A549 (cell line): ENCODE measurements around the gene CDC42EP4. TPM values are rescaled to one million over a fixed set of nuclear protein-coding genes. Genes with fewer than 3 reads are reported as not detected.

Experiments
- ATAC-seq, 2 experiments: fragments of 200-7000 bp in 1 of 2; fragments of >200 bp in 1 of 2; cut with Nextera tagmentation in 1 of 2; cut with Tn5 transposase in 1 of 2; 3 replicates each; pipeline versions ENCODE4 v1.8.0 to v1.9.1; 2018 to 2020; ENCODE audit warnings: mild to moderate bottlenecking in 1 of 2, moderate library complexity in 1 of 2
- CTCF ChIA-PET: fragments of 300-600 bp; sonication (Branson Sonifier 250); formaldehyde crosslinking; extraction: SDS; loops from one replicate; lab custom pipeline; 2021; ENCODE audit warnings: antibody characterized with exemption, inconsistent platforms; lab: Yijun Ruan, JAX
- POLR2A ChIA-PET: fragments of 350-600 bp; formaldehyde crosslinking; extraction: SDS; loops from one replicate; lab custom pipeline; 2021; ENCODE audit warnings: antibody characterized with exemption, inconsistent platforms; lab: Yijun Ruan, JAX
- DNase-seq, 2 experiments: peaks; one replicate each; pipeline versions ENCODE4 v3.0.0 to v3.0.0-alpha.2; 2011 to 2016; ENCODE audit warnings: low read depth in 1 of 2, low spot score in 1 of 2
- FAIRE-seq: peaks from 2 replicates; lab custom pipeline; 2011; peaks lifted over from hg19 to GRCh38; lab: Jason Lieb, UNC
- H3K27ac ChIP-seq, 2 experiments: fragments of >200 bp; sonication (Bioruptor Twin); formaldehyde crosslinking; 3 replicates each; pipeline ENCODE4 v1.5.1; 2016 to 2017
- H3K4me1 ChIP-seq: fragments of >200 bp; sonication (Bioruptor Twin); formaldehyde crosslinking; 3 replicates; pipeline ENCODE4 v1.6.1; 2016
- H3K4me2 ChIP-seq: fragments of >200 bp; sonication (Bioruptor Twin); formaldehyde crosslinking; 3 replicates; pipeline ENCODE4 v1.6.1; 2016
- H3K4me3 ChIP-seq: fragments of >200 bp; sonication (Bioruptor Twin); formaldehyde crosslinking; 3 replicates; pipeline ENCODE4 v1.5.1; 2016
- H3K9me3 ChIP-seq: fragments of >200 bp; sonication (Bioruptor Twin); formaldehyde crosslinking; 3 replicates; pipeline ENCODE4 v1.6.1; 2016
- ATOH8 ChIP-seq: fragments of 250-450 bp; sonication (Bioruptor Pico); IDR thresholded peaks from 2 replicates; pipeline ENCODE4 v1.5.0; 2020; ENCODE audit warnings: low read depth, mild to moderate bottlenecking, moderate library complexity
- BHLHE40 ChIP-seq: IDR thresholded peaks from 2 replicates; pipeline ENCODE4 v1.6.1; 2012; ENCODE audit warnings: low read depth, low read length, inconsistent platforms
- CBX8 ChIP-seq: fragments of 200-600 bp; sonication (generic); IDR thresholded peaks from 2 replicates; pipeline ENCODE4 v1.6.1; 2016
- CHD4 ChIP-seq: fragments of 200-600 bp; sonication (generic); IDR thresholded peaks from 2 replicates; pipeline ENCODE4 v1.6.1; 2016; ENCODE audit warnings: antibody characterized with exemption, mild to moderate bottlenecking, borderline replicate concordance
- EHF ChIP-seq: fragments of 250-450 bp; sonication (Bioruptor Pico); IDR thresholded peaks from 2 replicates; pipeline ENCODE4 v1.5.0; 2020; ENCODE audit warnings: mild to moderate bottlenecking
- EP300 ChIP-seq, 2 experiments: fragments of >200 bp; sonication (Bioruptor Twin); formaldehyde crosslinking; IDR thresholded peaks; 2 replicates in 1 of 2; 3 replicates in 1 of 2; pipeline ENCODE4 v1.6.1; 2016 to 2017
- FOSL2 ChIP-seq, 2 experiments: fragments of 450-650 bp in 1 of 2; fragments of >200 bp in 1 of 2; sonication (Bioruptor Twin) in 1 of 2; formaldehyde crosslinking; IDR thresholded peaks; 2 replicates each; pipeline versions ENCODE4 v1.5.0 to v1.6.1; 2016 to 2020; ENCODE audit warnings: mild to moderate bottlenecking in 1 of 2, moderate library complexity in 1 of 2
- HEYL ChIP-seq: fragments of 250-450 bp; sonication (Bioruptor Pico); IDR thresholded peaks from 2 replicates; pipeline ENCODE4 v1.8.0; 2021; ENCODE audit warnings: mild to moderate bottlenecking, moderate library complexity
- HOXB13 ChIP-seq: fragments of 250-450 bp; sonication (Bioruptor Pico); IDR thresholded peaks from 2 replicates; pipeline ENCODE4 v1.5.0; 2020; ENCODE audit warnings: low read depth, mild to moderate bottlenecking, moderate library complexity
- HOXB5 ChIP-seq: fragments of 250-450 bp; sonication (Bioruptor Pico); IDR thresholded peaks from 2 replicates; pipeline ENCODE4 v1.5.0; 2020; ENCODE audit warnings: mild to moderate bottlenecking, moderate library complexity
- JUNB ChIP-seq: fragments of >200 bp; sonication (Bioruptor Twin); formaldehyde crosslinking; IDR thresholded peaks from 2 replicates; pipeline ENCODE4 v1.6.1; 2016
- KDM1A ChIP-seq: fragments of 200-600 bp; sonication (generic); IDR thresholded peaks from 2 replicates; pipeline ENCODE4 v1.6.1; 2016; ENCODE audit warnings: low read depth, mild to moderate bottlenecking
- KDM5A ChIP-seq: fragments of 200-600 bp; sonication (generic); IDR thresholded peaks from 2 replicates; pipeline ENCODE4 v1.6.1; 2016; ENCODE audit warnings: antibody characterized with exemption, mild to moderate bottlenecking
- MAX ChIP-seq: IDR thresholded peaks from 2 replicates; pipeline ENCODE4 v1.6.1; 2012
- NFE2L2 ChIP-seq: fragments of 150-350 bp; conservative IDR thresholded peaks from 2 replicates; pipeline ENCODE4 v1.6.1; 2014; ENCODE audit warnings: low read length
- NPAS2 ChIP-seq: fragments of 250-450 bp; sonication (Bioruptor Pico); IDR thresholded peaks from 2 replicates; pipeline ENCODE4 v1.8.0; 2022; ENCODE audit warnings: mild to moderate bottlenecking, moderate library complexity, borderline replicate concordance
- NR3C1 ChIP-seq: fragments of >200 bp; sonication (Bioruptor Twin); formaldehyde crosslinking; IDR thresholded peaks from 3 replicates; pipeline ENCODE4 v1.6.1; 2017
- RAD21 ChIP-seq, 2 experiments: fragments of >200 bp in 1 of 2; sonication (Bioruptor Twin) in 1 of 2; formaldehyde crosslinking in 1 of 2; IDR thresholded peaks in 1 of 2; conservative IDR thresholded peaks in 1 of 2; 2 replicates in 1 of 2; 3 replicates in 1 of 2; pipeline ENCODE4 v1.6.1; 2012 to 2018; ENCODE audit warnings: inconsistent platforms in 1 of 2
- RARB ChIP-seq: fragments of 250-450 bp; sonication (Bioruptor Pico); IDR thresholded peaks from 2 replicates; pipeline ENCODE4 v1.8.0; 2021; ENCODE audit warnings: mild to moderate bottlenecking, moderate library complexity
- RFX5 ChIP-seq: fragments of 450-650 bp; IDR thresholded peaks from 2 replicates; pipeline ENCODE4 v1.7.1; 2014; ENCODE audit warnings: antibody characterized with exemption, mild to moderate bottlenecking, moderate library complexity
- SREBF2 ChIP-seq: fragments of 450-650 bp; IDR thresholded peaks from 2 replicates; pipeline ENCODE4 v1.6.1; 2014; ENCODE audit warnings: mild to moderate bottlenecking, moderate library complexity
- TFCP2L1 ChIP-seq: fragments of 250-450 bp; sonication (Bioruptor Pico); IDR thresholded peaks from 2 replicates; pipeline ENCODE4 v1.5.0; 2021; ENCODE audit warnings: mild to moderate bottlenecking
- ZFP36 ChIP-seq: fragments of 450-650 bp; IDR thresholded peaks from 2 replicates; pipeline ENCODE4 v1.6.1; 2014; ENCODE audit warnings: borderline replicate concordance; ENCODE audit not compliant: partially characterized antibody
- ZNF302 ChIP-seq: fragments of 250-450 bp; sonication (Bioruptor Pico); IDR thresholded peaks from 2 replicates; pipeline ENCODE4 v1.9.0; 2021; ENCODE audit warnings: inconsistent platforms, mild to moderate bottlenecking, moderate library complexity
- ZSCAN20 ChIP-seq: fragments of 250-450 bp; sonication (Bioruptor Pico); IDR thresholded peaks from 2 replicates; pipeline ENCODE4 v1.8.0; 2022; ENCODE audit warnings: mild to moderate bottlenecking, moderate library complexity
- WGBS: methylation state at CpG from one replicate; pipeline ENCODE4 v1.1.6; 2017; ENCODE audit errors: missing lambda C conversion rate; 5-methylcytosine and 5-hydroxymethylcytosine counted together
- polyA plus RNA-seq, 4 experiments: library from polyadenylated mRNA; depleted of rRNA in 3 of 4; stranded (reverse); fragments of >200 nt; fragmentation: RNase III in 1 of 4; extraction: RNeasy Plus Mini Kit Qiagen cat#74134 plus additional on column Dnase treatment in 1 of 4; gene quantifications; 2 replicates in 3 of 4; 3 replicates in 1 of 4; pipeline ENCODE4 v1.2.3, GENCODE V29; 2011 to 2017
- TF ChIP-seq, protein P1 (sequence below): fragments of 200-600 bp; sonication (generic); IDR thresholded peaks from 2 replicates; pipeline ENCODE4 v1.6.1; 2016; ENCODE audit warnings: antibody characterized with exemption, mild to moderate bottlenecking, moderate library complexity

CDC42EP4 gene
- polyA plus RNA-seq, 2 of the 4 experiments (the other 2 are of a cell fraction) = 33.8 to 65.7 TPM

DNA sequence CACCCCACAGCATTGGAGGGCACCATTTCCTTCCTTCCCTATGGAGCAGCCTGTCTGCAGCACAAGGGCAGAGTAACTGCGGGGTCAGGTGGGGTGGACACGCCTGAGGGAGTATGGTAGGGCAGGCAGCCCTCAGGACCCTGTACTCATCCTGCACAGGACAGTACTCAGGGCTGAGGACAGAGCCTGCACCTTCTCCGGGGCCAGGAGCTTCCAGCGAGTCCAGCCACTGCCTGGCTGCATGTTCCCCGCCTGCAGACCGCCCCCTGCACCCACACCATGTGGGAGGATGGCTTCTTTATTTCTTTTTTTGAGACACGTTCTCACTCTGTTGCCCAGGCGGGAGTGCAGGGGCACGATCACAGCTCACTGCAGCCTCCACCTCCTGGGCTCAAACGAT is 47.6 kb upstream of the CDC42EP4 start:
- Histone ChIP-seq H3K4me1 (peaks cover 30% of the 10 kb centered on the region), H3K9me3 (no peaks in the 10 kb centered on the region), H3K27ac (peak overlapping the region in 1 of 2 experiments; percentile 1; a peak in 2 of 6 replicates), H3K4me3 (no peak overlapping the region), H3K4me2 (no peak overlapping the region)
- DNase-seq = no peak
- ChIA-PET CTCF (interaction anchor here (0.8 to 23.7 kb wide), 7 partner anchors 11 to 800 kb away, joined by 3 to 975 read pairs (median 5); partner anchors contain the start of genes CDC42EP4 and CPSF4L), POLR2A (no interaction called here)
- WGBS = 80% methylated on average over 10 of the region's 10 CpGs
- TF ChIP-seq BHLHE40 (no peak), RARB (CRISPR knock-in tag) (no peak), EHF (CRISPR knock-in tag) (no peak), ZSCAN20 (CRISPR knock-in tag) (no peak), KDM5A (no peak), ATOH8 (no peak), MAX (no peak), HOXB13 (no peak), CBX8 (no peak)
- peak; percentile 12; a peak in 2 of 6 replicates for ATAC-seq
- FAIRE-seq = no peak

GRCh38 chr17:73358668-73359067 is 46.9 kb upstream of the CDC42EP4 start:
- H3K4me3 ChIP-seq = no peak overlapping the region
- FAIRE-seq (no peak), DNase-seq (no peak), ATAC-seq (no peak)
- H3K9me3 ChIP-seq = no peaks in the 10 kb centered on the region
- H3K4me2 ChIP-seq = no peak overlapping the region
- POLR2A ChIA-PET = no interaction called here
- WGBS = 69% methylated on average over 9 of the region's 9 CpGs
- peaks cover 30% of the 10 kb centered on the region for H3K4me1 ChIP-seq
- CTCF ChIA-PET = interaction anchor here (0.8 to 23.7 kb wide), 7 partner anchors 11 to 799 kb away, joined by 3 to 975 read pairs (median 5); partner anchors contain the start of genes CDC42EP4 and CPSF4L
- no peak overlapping the region for H3K27ac ChIP-seq
- TF ChIP-seq SREBF2 (no peak), RAD21 (conservative IDR thresholded peaks at IDR 0.05 in 1 of 2, IDR thresholded peaks at IDR 0.05 in 1 of 2) (no peak), RFX5 (no peak), TFCP2L1 (no peak)
- TF ChIP-seq, protein P1, sequence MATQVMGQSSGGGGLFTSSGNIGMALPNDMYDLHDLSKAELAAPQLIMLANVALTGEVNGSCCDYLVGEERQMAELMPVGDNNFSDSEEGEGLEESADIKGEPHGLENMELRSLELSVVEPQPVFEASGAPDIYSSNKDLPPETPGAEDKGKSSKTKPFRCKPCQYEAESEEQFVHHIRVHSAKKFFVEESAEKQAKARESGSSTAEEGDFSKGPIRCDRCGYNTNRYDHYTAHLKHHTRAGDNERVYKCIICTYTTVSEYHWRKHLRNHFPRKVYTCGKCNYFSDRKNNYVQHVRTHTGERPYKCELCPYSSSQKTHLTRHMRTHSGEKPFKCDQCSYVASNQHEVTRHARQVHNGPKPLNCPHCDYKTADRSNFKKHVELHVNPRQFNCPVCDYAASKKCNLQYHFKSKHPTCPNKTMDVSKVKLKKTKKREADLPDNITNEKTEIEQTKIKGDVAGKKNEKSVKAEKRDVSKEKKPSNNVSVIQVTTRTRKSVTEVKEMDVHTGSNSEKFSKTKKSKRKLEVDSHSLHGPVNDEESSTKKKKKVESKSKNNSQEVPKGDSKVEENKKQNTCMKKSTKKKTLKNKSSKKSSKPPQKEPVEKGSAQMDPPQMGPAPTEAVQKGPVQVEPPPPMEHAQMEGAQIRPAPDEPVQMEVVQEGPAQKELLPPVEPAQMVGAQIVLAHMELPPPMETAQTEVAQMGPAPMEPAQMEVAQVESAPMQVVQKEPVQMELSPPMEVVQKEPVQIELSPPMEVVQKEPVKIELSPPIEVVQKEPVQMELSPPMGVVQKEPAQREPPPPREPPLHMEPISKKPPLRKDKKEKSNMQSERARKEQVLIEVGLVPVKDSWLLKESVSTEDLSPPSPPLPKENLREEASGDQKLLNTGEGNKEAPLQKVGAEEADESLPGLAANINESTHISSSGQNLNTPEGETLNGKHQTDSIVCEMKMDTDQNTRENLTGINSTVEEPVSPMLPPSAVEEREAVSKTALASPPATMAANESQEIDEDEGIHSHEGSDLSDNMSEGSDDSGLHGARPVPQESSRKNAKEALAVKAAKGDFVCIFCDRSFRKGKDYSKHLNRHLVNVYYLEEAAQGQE = no peak

GRCh38 chr17:73357981-73358380 is 46.2 kb upstream of the CDC42EP4 start:
- Histone ChIP-seq H3K4me1 (peaks cover 30% of the 10 kb centered on the region), H3K9me3 (no peaks in the 10 kb centered on the region), H3K4me3 (no peak overlapping the region), H3K27ac (no peak overlapping the region; a peak in 1 of 6 replicates), H3K4me2 (no peak overlapping the region)
- no peak for TF ChIP-seq SREBF2
- no peak for TF ChIP-seq RAD21 (conservative IDR thresholded peaks at IDR 0.05 in 1 of 2, IDR thresholded peaks at IDR 0.05 in 1 of 2)
- no peak for ATAC-seq
- CTCF ChIA-PET = interaction anchor here (1.0 to 8.5 kb wide), 7 partner anchors 8 to 102 kb away, joined by 3 to 81 read pairs (median 4); partner anchors contain the start of gene CDC42EP4
- WGBS = 84% methylated on average over 19 of the region's 19 CpGs
- no peak for FAIRE-seq
- DNase-seq = no peak
- POLR2A ChIA-PET = no interaction called here

DNA sequence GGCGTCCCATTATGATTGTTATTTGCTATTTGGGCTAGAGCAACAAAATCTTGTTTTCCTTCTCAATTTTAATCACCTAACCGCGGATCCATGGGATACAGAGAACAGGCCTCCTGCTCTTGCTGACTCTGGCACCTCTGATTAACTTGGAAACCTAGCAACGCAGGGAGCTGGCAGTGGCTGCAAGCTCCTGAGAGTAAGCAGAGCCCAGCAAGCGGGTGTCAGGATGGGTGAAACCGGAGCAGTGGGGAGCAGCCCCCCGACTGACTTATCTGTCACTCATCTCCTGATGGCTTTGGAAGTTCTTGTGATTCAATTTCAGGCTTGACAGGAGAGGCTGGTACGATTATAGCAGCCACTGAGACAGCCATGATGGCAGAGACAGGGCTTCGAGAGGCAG is 45.5 kb upstream of the CDC42EP4 start:
- TF ChIP-seq ZFP36 (no peak), ZNF302 (CRISPR knock-in tag) (no peak), RARB (CRISPR knock-in tag) (no peak), NFE2L2 (no peak), CHD4 (no peak), ZSCAN20 (CRISPR knock-in tag) (no peak), NPAS2 (no peak), KDM5A (no peak), HOXB13 (no peak), HOXB5 (CRISPR knock-in tag) (no peak), CBX8 (no peak), JUNB (no peak), HEYL (CRISPR knock-in tag) (no peak), FOSL2 (IDR thresholded peaks at IDR 0.05) (no peak), FOSL2 (CRISPR knock-in tag; IDR thresholded peaks at IDR 0.05) (no peak), NR3C1 (no peak), EP300 (IDR thresholded peaks at IDR 0.05) (no peak), KDM1A (no peak)
- Histone ChIP-seq H3K4me1 (peaks cover 30% of the 10 kb centered on the region), H3K27ac (no peak overlapping the region), H3K4me3 (no peak overlapping the region), H3K4me2 (no peak overlapping the region), H3K9me3 (no peaks in the 10 kb centered on the region)
- ChIA-PET POLR2A (no interaction called here), CTCF (interaction anchor here (0.8 to 8.5 kb wide), 10 partner anchors 9 to 632 kb away, joined by 3 to 81 read pairs (median 4); partner anchors contain the start of gene CDC42EP4)
- ATAC-seq (no peak), DNase-seq (no peak), FAIRE-seq (no peak)
- WGBS = 80% methylated on average over 9 of the region's 9 CpGs
